Activated CD8-positive, alpha-beta memory T cell treated with anti-CD3 and anti-CD28 coated beads for 24 hours (primary cell): ENCODE results near the gene PIP4K2A.

Experiments used
- DNase-seq: peaks from one replicate; pipeline ENCODE4 v3.0.0-alpha.2; 2020

PIP4K2A gene

GRCh38 chr10:22662733-22663330, 51.5 kb downstream of the PIP4K2A start:
- DNase-seq = no peak

GRCh38 chr10:22659866-22660265, 54.5 kb downstream of the PIP4K2A start:
- DNase-seq = no peak

- no peak for DNase-seq
Measured at GRCh38 chr10:22658745-22659410, 55.5 kb downstream of the PIP4K2A start.

- DNase-seq = no peak
Measured at GRCh38 chr10:22657566-22658225, 56.7 kb downstream of the PIP4K2A start.

GRCh38 chr10:22657024-22657423, 57.4 kb downstream of the PIP4K2A start:
- DNase-seq = no peak

GRCh38 chr10:22656036-22656435, 58.3 kb downstream of the PIP4K2A start:
- DNase-seq = no peak

- no peak for DNase-seq
Measured at GRCh38 chr10:22655312-22655981, 58.9 kb downstream of the PIP4K2A start.

GRCh38 chr10:22652988-22653481, 61.3 kb downstream of the PIP4K2A start:
- DNase-seq = no peak

- DNase-seq = no peak
Measured at GRCh38 chr10:22651276-22651980, 63.0 kb downstream of the PIP4K2A start.

GRCh38 chr10:22649994-22650393, 64.4 kb downstream of the PIP4K2A start:
- no peak for DNase-seq

GRCh38 chr10:22649390-22649841, 65.0 kb downstream of the PIP4K2A start:
- no peak for DNase-seq

GRCh38 chr10:22648547-22648961, 65.8 kb downstream of the PIP4K2A start:
- no peak for DNase-seq

- DNase-seq = no peak
Measured at GRCh38 chr10:22647244-22647643, 67.1 kb downstream of the PIP4K2A start.

GRCh38 chr10:22646388-22646853, 68.0 kb downstream of the PIP4K2A start:
- DNase-seq = no peak

- DNase-seq = no peak
Measured at GRCh38 chr10:22644222-22644621, 70.2 kb downstream of the PIP4K2A start.

- DNase-seq = no peak
Measured at GRCh38 chr10:22643775-22644174, 70.6 kb downstream of the PIP4K2A start.

- DNase-seq = no peak
Measured at GRCh38 chr10:22643116-22643515, 71.3 kb downstream of the PIP4K2A start.

- DNase-seq = no peak
Measured at GRCh38 chr10:22641743-22642142, 72.6 kb downstream of the PIP4K2A start.

GRCh38 chr10:22640359-22640758, 74.0 kb downstream of the PIP4K2A start:
- no peak for DNase-seq

GRCh38 chr10:22638863-22639262, 75.5 kb downstream of the PIP4K2A start:
- DNase-seq = no peak

- DNase-seq = no peak
Measured at GRCh38 chr10:22637491-22637890, 76.9 kb downstream of the PIP4K2A start.

- DNase-seq = no peak
Measured at GRCh38 chr10:22635650-22636049, 78.7 kb downstream of the PIP4K2A start.
